ENCODE results near the gene MYCN. TPM values are rescaled to one million over a fixed set of nuclear protein-coding genes. Genes with fewer than 3 reads are reported as not detected.

Gene MYCN
- polyA plus RNA-seq (2011; rRNA removed) (not detected in 2 replicates), polyA minus RNA-seq (2011; rRNA and poly(A)+ RNA removed) (not detected in 2 replicates)

- Histone ChIP-seq H3K4me3 (ENCODE audit: low read depth, low read length) (no peak within 1 kb of the TSS), H3K9me3 (ENCODE audit: control insufficient read depth, insufficient read depth, low read length) (no peaks in the 10 kb centered on the region; the same call in 1 of the 2 replicates), H3K27me3 (ENCODE audit: control insufficient read depth, insufficient read depth, low read length) (peaks cover 40% of the 10 kb centered on the region), H3K27ac (ENCODE audit: low read depth, low read length) (no peak within 1 kb of the TSS)
- ChIA-PET CTCF (interaction anchor here (1.7 to 2.0 kb wide), 2 partner anchors 669 to 817 kb away, joined by 8 to 14 read pairs; no protein-coding TSS in a partner anchor), POLR2A (no interaction called here)
- DNase-seq (ENCODE audit: low read depth, low spot score), result no peak
- no peak; the same call in 1 of the 2 replicates for TF ChIP-seq CTCF (IDR thresholded peaks at IDR 0.05; ENCODE audit: low read depth, low read length)
Observed at GRCh38 chr2:15939854-15940660, at the start of gene MYCN. Gene MYCN, plus strand, starts transcription at chr2:15940550. Its CDS starts 1,515 bp downstream, at chr2:15942065.

- CTCF ChIA-PET, result no interaction called here
- Histone ChIP-seq H3K4me3 (ENCODE audit: low read depth, low read length) (no peak overlapping the region), H3K27me3 (ENCODE audit: control insufficient read depth, insufficient read depth, low read length) (no peaks in the 10 kb centered on the region), H3K27ac (ENCODE audit: low read depth, low read length) (no peak overlapping the region), H3K9me3 (ENCODE audit: control insufficient read depth, insufficient read depth, low read length) (peaks cover 44% of the 10 kb centered on the region)
- no peak for DNase-seq (ENCODE audit: low read depth, low spot score)
- POLR2A ChIA-PET, result no interaction called here
- TF ChIP-seq CTCF (IDR thresholded peaks at IDR 0.05; ENCODE audit: low read depth, low read length), result no peak
Observed at GRCh38 chr2:15890936-15891905, 49.1 kb upstream of the MYCN start.

GRCh38 chr2:15892151-15892880, 48.0 kb upstream of the MYCN start:
- Histone ChIP-seq H3K27ac (ENCODE audit: low read depth, low read length) (no peak overlapping the region), H3K9me3 (ENCODE audit: control insufficient read depth, insufficient read depth, low read length) (peaks cover 44% of the 10 kb centered on the region), H3K4me3 (ENCODE audit: low read depth, low read length) (no peak overlapping the region), H3K27me3 (ENCODE audit: control insufficient read depth, insufficient read depth, low read length) (no peaks in the 10 kb centered on the region)
- POLR2A ChIA-PET, result no interaction called here
- TF ChIP-seq CTCF (IDR thresholded peaks at IDR 0.05; ENCODE audit: low read depth, low read length), result no peak
- CTCF ChIA-PET, result no interaction called here
- no peak for DNase-seq (ENCODE audit: low read depth, low spot score)

- ChIA-PET POLR2A (no interaction called here), CTCF (no interaction called here)
- H3K27ac ChIP-seq (ENCODE audit: low read depth, low read length), result no peak overlapping the region
- H3K9me3 ChIP-seq (ENCODE audit: control insufficient read depth, insufficient read depth, low read length), result peaks cover 41% of the 10 kb centered on the region
- H3K4me3 ChIP-seq (ENCODE audit: low read depth, low read length), result no peak overlapping the region
- DNase-seq (ENCODE audit: low read depth, low spot score), result no peak
- no peak for TF ChIP-seq CTCF (IDR thresholded peaks at IDR 0.05; ENCODE audit: low read depth, low read length)
- H3K27me3 ChIP-seq (ENCODE audit: control insufficient read depth, insufficient read depth, low read length), result no peaks in the 10 kb centered on the region
Observed at GRCh38 chr2:15893085-15893484, 47.3 kb upstream of the MYCN start.
